Activated CD4-positive, alpha-beta T cell treated with anti-CD3 and anti-CD28 coated beads for 36 hours (primary cell): ENCODE data around the gene DERL3. TPM values are rescaled to one million over a fixed set of nuclear protein-coding genes. Genes with fewer than 3 reads are reported as not detected.
A peak's percentile ranks its signal among the peaks of the same experiment; 100 is the strongest.

Experiments used
- ATAC-seq: fragments of 200-7000 bp; cut with Tn5 transposase; one replicate; pipeline ENCODE4 v1.10.0; 2021; ENCODE audit warnings: mild to moderate bottlenecking, moderate library complexity
- CTCF ChIA-PET: fragments of 350-600 bp; sonication (Branson Sonifier 250); formaldehyde crosslinking; loops from one replicate; lab custom pipeline; 2021; ENCODE audit warnings: antibody characterized with exemption; lab: Charles Lee
- POLR2A ChIA-PET: fragments of 350-600 bp; sonication (Branson Sonifier 250); formaldehyde crosslinking; loops from one replicate; lab custom pipeline; 2021; ENCODE audit warnings: antibody characterized with exemption, inconsistent platforms; lab: Charles Lee
- DNase-seq: peaks from one replicate; pipeline ENCODE4 v3.0.0-alpha.2; 2020
- H3K27ac Mint-ChIP-seq: one replicate; pipeline ENCODE4 v1.8.0; 2021; ENCODE audit warnings: mixed read lengths
- H3K27me3 Mint-ChIP-seq: one replicate; pipeline ENCODE4 v1.8.0; 2021; ENCODE audit warnings: mixed read lengths
- H3K36me3 Mint-ChIP-seq: one replicate; pipeline ENCODE4 v1.8.0; 2021; ENCODE audit warnings: low read depth, mixed read lengths
- H3K4me1 Mint-ChIP-seq: one replicate; pipeline ENCODE4 v1.8.0; 2021; ENCODE audit warnings: mixed read lengths
- H3K4me3 Mint-ChIP-seq: one replicate; pipeline ENCODE4 v1.8.0; 2021; ENCODE audit warnings: mild to moderate bottlenecking, moderate library complexity, mixed read lengths
- H3K9me3 Mint-ChIP-seq: one replicate; pipeline ENCODE4 v1.8.0; 2021; ENCODE audit warnings: low read depth, mixed read lengths
- intact Hi-C, 2 experiments: fragments of 100-400 bp; cut with DNase I in 1 of 2; cut with micrococcal nuclease in 1 of 2; formaldehyde crosslinking; loops; one replicate each; pipeline versions ENCODE4 v1.14.2 to v1.15.1; 2022 to 2024; cut with DNase I, micrococcal nuclease
- total RNA-seq, 2 experiments: library from RNA; stranded (reverse); gene quantifications; one replicate each; pipeline ENCODE4 v1.2.3, GENCODE V29; 2021

Gene DERL3
- total RNA-seq, 2 experiments from 2014 or later, result 5.2 to 5.7 TPM

DNA sequence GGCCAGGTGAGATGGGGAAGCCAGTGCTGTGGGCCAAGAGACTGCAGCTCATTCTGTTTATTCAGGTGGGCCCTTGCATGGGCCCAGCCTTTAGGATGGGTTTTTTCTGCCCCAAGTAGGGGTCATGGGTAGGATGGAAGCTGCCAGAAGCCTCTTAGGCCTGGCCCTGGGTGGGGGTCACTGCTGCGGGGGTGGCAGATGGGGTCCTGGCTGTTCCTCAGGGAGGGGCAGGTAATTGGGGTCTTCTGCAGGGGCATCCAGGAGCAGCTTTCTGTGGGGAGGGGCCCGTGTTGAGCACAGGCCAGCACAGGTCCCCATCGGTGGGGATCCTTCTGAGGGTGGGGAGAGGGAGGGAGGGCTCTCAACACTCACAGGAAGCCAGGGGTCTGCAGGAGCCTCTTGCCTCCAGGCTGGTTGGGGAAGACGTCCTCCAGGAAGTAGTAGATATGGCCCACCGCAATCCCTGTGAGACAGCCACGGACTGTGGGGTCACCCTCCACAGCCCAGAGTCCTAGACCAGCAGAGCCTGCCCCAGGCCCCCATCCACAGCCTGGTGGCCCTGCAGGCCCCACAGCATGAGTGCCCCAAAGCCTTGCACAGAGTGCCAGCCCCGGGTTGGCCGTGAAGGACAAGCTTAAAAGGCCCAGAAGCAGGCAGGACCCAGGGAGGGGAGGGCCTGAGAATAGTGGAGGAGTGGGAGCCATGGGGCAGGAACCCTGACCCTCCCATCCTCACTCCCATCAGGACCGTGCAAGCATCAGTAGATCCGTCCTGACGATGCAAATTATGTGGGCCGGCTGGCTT is 1.9 kb downstream of the DERL3 start:
- H3K27ac Mint-ChIP-seq, result no peak overlapping the region
- no peaks in the 10 kb centered on the region for H3K9me3 Mint-ChIP-seq
- H3K4me1 Mint-ChIP-seq, result peaks cover 19% of the 10 kb centered on the region
- POLR2A ChIA-PET, result no interaction called here
- DNase-seq (no peak), ATAC-seq (no peak)
- CTCF ChIA-PET, result interaction anchor here (0.5 to 1.4 kb wide), 3 partner anchors 13 to 30 kb away, joined by 3 to 7 read pairs (median 5); partner anchors contain the start of gene SLC2A11
- H3K36me3 Mint-ChIP-seq, result no peaks in the 10 kb centered on the region
- peaks cover 2% of the 10 kb centered on the region for H3K27me3 Mint-ChIP-seq
- H3K4me3 Mint-ChIP-seq, result no peak overlapping the region
- intact Hi-C loops, result loop anchor here in 1 of 2 experiments (10.0 kb wide), 1 partner anchor 622 kb away; no protein-coding TSS in a partner anchor

DNA sequence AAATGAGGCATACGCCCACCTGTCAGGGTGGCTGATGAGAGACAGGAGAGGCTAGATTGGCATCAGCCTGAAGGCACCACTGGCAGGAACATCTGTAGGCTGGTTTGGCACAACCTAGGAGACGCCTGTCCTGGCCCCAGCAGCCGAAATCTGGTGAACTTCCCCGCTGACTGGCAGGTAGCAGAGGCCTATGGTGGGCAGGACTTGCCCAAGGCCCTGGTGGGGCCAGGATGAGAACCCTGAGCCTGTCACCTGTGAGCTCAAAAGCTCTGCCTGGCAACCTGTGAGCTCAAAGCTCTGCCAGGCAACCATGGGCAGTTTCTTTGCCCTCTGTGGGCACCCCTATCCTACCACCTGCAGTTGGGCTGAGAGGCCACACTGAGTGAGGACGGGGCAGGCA is 2.5 kb downstream of the DERL3 start:
- DNase-seq (no peak), ATAC-seq (no peak)
- peaks cover 2% of the 10 kb centered on the region for H3K27me3 Mint-ChIP-seq
- no peaks in the 10 kb centered on the region for H3K36me3 Mint-ChIP-seq
- no peak overlapping the region for H3K27ac Mint-ChIP-seq
- peaks cover 19% of the 10 kb centered on the region for H3K4me1 Mint-ChIP-seq
- no peaks in the 10 kb centered on the region for H3K9me3 Mint-ChIP-seq
- ChIA-PET CTCF (interaction anchor here (0.5 to 1.4 kb wide), 3 partner anchors 13 to 31 kb away, joined by 3 to 7 read pairs (median 5); partner anchors contain the start of gene SLC2A11), POLR2A (no interaction called here)
- intact Hi-C loops, result loop anchor here in 1 of 2 experiments (10.0 kb wide), 1 partner anchor 621 kb away; no protein-coding TSS in a partner anchor
- H3K4me3 Mint-ChIP-seq, result no peak overlapping the region

DNA sequence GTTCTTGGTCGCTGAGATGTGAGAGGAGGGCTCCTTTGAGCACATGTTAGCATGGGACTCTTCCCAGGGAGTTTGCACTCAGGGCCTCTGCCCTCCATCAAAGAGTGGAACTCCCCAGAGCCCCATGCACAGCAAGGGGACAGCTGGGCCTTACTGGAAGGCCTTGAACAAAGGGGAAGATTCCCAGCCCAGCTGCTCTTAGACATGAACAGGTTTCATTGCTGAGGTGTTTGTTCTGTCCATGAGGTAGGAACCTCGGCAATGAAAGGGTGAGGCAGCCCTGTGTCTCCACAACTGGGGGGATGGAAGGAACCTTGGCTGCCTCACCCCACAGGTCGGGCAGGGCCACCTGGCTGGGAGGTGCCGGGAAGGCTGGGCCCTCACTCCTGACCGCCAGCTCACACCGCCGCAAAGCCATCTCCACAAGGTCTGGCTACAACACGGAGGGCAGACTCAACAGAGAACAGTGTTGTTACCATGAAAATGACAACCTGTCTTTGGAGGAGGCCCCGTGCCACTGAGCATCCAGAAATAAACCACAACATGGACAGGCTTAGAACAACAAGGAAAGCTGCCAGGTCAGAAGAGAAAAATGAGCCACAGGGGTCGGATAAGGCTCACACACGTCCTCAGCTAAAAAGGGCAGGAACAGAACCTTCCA is 3.2 kb downstream of the DERL3 start:
- POLR2A ChIA-PET, result no interaction called here
- no peaks in the 10 kb centered on the region for H3K9me3 Mint-ChIP-seq
- no peak overlapping the region for H3K4me3 Mint-ChIP-seq
- no peak for DNase-seq
- peaks cover 19% of the 10 kb centered on the region for H3K4me1 Mint-ChIP-seq
- H3K36me3 Mint-ChIP-seq, result peaks cover 2% of the 10 kb centered on the region
- H3K27ac Mint-ChIP-seq, result peak overlapping the region; percentile 11
- CTCF ChIA-PET, result interaction anchor here (1.4 kb wide), 1 partner anchor 14 kb away, joined by 7 read pairs; no protein-coding TSS in a partner anchor
- intact Hi-C loops, result loop anchor here in 1 of 2 experiments (10.0 kb wide), 1 partner anchor 621 kb away; no protein-coding TSS in a partner anchor
- peaks cover 2% of the 10 kb centered on the region for H3K27me3 Mint-ChIP-seq
- ATAC-seq, result no peak

DNA sequence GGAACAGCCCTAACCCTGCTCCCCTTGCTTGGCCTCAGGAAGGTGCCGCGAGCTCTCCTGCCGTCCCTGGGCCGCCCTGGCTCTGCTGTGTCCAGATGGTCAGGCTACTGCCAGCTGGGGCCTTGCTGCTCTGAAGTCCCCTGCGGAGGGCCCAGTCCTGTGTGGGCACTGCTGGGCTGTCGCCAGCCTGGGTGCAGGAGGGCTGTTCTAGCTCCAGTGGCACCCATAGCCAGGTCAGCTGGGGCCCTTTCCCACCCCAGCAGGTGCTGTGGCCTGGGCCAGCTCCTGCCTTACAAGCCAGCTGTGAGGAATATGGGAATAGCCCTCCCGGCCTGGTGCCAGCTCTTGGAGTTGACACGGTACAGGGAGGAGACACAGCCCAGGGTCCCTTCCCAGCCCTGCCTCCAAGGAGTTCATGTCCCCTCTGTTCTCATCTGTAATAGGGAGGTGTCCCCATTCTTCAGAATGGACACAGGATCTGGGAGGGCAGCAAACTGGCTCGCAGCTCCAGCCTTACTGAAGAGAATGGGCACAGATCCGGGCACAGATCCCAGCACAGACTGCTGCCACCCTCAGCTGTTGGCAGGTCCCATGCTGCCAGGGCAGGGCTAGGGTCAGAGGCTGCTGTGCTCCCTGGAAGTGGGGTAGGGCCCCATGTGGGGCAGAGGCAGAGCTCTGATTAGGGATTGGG is 3.9 kb downstream of the DERL3 start:
- DNase-seq (no peak), ATAC-seq (no peak)
- H3K4me3 Mint-ChIP-seq, result no peak overlapping the region
- H3K27me3 Mint-ChIP-seq, result peaks cover 2% of the 10 kb centered on the region
- ChIA-PET CTCF (interaction anchor here (1.1 kb wide), 1 partner anchor 15 kb away, joined by 5 read pairs; no protein-coding TSS in a partner anchor), POLR2A (no interaction called here)
- no peak overlapping the region for H3K27ac Mint-ChIP-seq
- H3K9me3 Mint-ChIP-seq, result no peaks in the 10 kb centered on the region
- H3K4me1 Mint-ChIP-seq, result peaks cover 19% of the 10 kb centered on the region
- H3K36me3 Mint-ChIP-seq, result peaks cover 5% of the 10 kb centered on the region
- intact Hi-C loops, result loop anchor here in 1 of 2 experiments (10.0 kb wide), 1 partner anchor 620 kb away; no protein-coding TSS in a partner anchor

DNA sequence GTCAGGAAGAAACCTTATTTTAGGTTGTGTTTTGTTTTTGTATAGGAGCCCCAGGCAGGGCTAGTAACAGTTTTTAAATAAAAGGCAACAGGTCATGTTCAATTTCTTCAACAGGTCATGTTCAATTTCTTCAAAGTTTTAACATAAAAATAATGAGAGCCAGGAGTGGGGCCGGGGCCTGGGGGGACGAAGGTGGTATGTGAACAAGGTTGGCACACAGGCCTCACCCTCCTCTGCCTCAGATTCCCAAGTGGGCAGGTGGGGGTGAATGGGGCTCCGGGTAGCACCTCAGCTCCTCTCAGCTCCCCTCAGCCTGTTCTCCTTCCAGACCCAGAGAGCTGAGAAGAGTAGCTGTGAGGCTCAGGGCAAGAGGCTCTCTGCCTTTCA is 4.4 kb downstream of the DERL3 start:
- Mint-ChIP-seq H3K27me3 (peaks cover 2% of the 10 kb centered on the region), H3K4me3 (no peak overlapping the region), H3K9me3 (no peaks in the 10 kb centered on the region), H3K36me3 (peaks cover 5% of the 10 kb centered on the region), H3K27ac (no peak overlapping the region), H3K4me1 (peaks cover 15% of the 10 kb centered on the region)
- intact Hi-C loops, result loop anchor here in 1 of 2 experiments (10.0 kb wide), 1 partner anchor 620 kb away; no protein-coding TSS in a partner anchor
- DNase-seq (no peak), ATAC-seq (no peak)
- ChIA-PET POLR2A (no interaction called here), CTCF (interaction anchor here (1.1 kb wide), 1 partner anchor 15 kb away, joined by 5 read pairs; no protein-coding TSS in a partner anchor)

DNA sequence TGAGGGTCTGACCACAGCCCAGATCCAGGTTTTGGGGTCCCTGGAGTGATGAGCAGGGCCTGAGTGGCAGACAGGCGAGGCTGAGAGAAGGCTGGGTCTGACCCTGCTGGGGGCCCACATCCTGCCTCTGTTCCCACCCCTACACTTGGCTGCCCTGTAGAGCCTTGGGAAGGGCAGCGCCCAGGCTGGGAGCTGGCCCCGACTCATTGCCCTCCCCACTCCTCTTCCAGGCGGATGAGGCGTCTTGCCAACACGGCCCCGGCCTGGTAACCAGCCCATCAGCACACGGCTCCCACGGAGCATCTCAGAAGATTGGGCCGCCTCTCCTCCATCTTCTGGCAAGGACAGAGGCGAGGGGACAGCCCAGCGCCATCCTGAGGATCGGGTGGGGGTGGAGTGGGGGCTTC is 4.9 kb downstream of the DERL3 start:
- DNase-seq (no peak), ATAC-seq (no peak)
- Mint-ChIP-seq H3K27ac (no peak overlapping the region), H3K4me1 (peaks cover 10% of the 10 kb centered on the region), H3K36me3 (peaks cover 5% of the 10 kb centered on the region), H3K4me3 (no peak overlapping the region), H3K27me3 (no peaks in the 10 kb centered on the region), H3K9me3 (no peaks in the 10 kb centered on the region)
- ChIA-PET POLR2A (no interaction called here), CTCF (interaction anchor here (1.1 kb wide), 1 partner anchor 16 kb away, joined by 5 read pairs; no protein-coding TSS in a partner anchor)
- intact Hi-C loops, result loop anchor here in 1 of 2 experiments (10.0 kb wide), 1 partner anchor 619 kb away; no protein-coding TSS in a partner anchor

DNA sequence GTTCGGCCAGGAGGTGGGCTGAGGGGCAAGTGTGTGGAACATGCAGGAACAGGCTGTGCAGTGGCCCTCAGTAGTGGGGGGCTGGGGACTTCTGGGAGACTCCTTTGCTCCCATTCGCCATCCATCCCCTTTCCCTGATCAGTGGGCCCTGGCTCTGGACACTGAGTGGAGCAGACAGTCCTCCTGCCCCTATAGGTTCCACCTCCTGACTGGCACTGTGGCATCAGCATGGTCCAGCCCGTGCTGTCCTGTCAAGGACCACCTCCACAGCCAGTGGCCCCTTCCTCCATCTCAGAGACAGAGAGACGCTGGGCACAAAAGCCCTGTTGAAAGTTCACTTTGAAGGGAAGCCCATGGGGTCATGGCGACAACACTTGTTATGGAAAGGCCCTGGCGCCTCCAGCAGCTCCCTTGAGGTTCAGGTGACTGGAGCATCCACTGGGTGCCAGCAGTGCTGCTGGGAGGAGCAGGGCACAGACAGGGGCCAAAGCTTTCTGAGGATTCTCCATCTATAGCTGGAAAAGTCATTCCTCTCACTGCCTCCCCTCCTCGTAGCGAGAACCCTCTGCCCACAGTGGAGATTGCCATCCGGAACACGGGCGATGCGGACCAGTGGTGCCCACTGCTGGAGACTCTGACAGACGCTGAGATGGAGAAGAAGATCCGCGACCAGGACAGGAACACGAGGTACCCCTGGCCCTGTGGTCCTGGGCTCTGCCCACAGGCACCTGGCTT is 5.6 kb downstream of the DERL3 start:
- DNase-seq (no peak), ATAC-seq (no peak)
- Mint-ChIP-seq H3K4me3 (no peak overlapping the region), H3K9me3 (no peaks in the 10 kb centered on the region), H3K4me1 (peaks cover 7% of the 10 kb centered on the region), H3K27me3 (no peaks in the 10 kb centered on the region), H3K36me3 (peaks cover 5% of the 10 kb centered on the region), H3K27ac (no peak overlapping the region)
- intact Hi-C loops, result loop anchor here in 1 of 2 experiments (10.0 kb wide), 1 partner anchor 618 kb away; no protein-coding TSS in a partner anchor
- ChIA-PET CTCF (no interaction called here), POLR2A (no interaction called here)

DNA sequence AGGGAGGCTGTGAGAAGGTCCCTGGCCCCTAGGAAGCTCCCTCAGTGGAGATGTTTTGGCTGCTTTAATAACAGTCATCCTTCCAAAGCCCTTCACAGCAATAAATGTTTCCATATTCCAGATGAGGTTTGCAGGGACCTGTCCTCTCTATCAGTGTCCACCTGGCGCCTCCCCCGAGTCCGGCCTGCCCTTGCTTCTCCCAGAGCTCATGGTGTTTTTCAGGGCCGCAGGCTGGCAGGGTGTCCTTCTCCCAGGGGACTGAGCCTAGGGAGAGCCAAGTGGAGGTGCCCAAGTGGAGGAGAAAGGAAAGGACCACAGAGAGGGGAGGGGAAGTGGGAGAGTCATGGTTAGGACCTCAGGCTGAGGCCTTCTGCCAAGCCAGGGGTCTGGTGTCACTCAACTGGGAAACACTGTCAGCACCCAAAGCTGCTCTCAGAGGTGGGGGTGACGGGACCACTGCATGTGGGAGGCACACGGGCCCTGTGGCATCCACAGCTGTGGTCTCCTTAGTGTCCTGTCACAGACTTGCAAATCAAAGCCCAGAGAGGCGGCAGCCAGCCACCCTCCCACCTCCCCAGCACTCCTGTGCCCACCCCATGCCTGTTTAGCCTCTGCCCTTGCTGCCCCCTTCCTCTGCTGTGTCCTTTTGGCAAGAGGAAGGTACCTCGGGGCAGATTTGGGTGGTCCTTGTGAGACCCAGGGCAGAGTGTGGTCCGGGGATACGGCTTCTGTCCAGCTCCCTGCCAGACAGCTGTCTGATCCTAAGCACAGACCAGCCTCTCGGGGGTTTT is 6.4 kb downstream of the DERL3 start:
- no peak for DNase-seq
- ChIA-PET POLR2A (no interaction called here), CTCF (interaction anchor here (1.0 kb wide), 1 partner anchor 17 kb away, joined by 3 read pairs; no protein-coding TSS in a partner anchor)
- ATAC-seq, result no peak
- intact Hi-C loops, result loop anchor here in 1 of 2 experiments (10.0 kb wide), 1 partner anchor 618 kb away; no protein-coding TSS in a partner anchor
- Mint-ChIP-seq H3K27me3 (no peaks in the 10 kb centered on the region), H3K27ac (no peak overlapping the region), H3K36me3 (peaks cover 6% of the 10 kb centered on the region), H3K4me3 (no peak overlapping the region), H3K9me3 (no peaks in the 10 kb centered on the region), H3K4me1 (peaks cover 2% of the 10 kb centered on the region)

DNA sequence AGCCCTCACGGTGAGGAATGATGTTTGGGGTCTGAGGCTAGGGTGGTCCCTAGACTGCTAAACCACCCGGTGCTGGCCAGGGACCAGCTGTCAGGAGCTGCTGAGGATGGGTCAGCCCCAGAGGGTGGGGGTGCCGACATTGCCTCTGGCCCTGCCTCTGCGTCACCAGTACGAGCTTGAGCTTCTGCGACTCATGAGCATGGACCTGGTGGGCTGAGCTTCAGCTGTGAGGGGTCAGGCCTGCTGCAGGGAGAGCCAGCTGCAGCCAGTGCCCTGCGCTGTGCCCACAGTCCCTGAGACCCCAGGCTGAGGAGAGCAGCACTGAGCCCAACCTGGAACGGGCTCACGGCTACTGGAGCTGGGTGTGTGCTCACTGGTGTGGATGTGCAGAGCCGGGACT is 7.0 kb downstream of the DERL3 start:
- no peak for ATAC-seq
- DNase-seq, result no peak
- ChIA-PET CTCF (interaction anchor here (1.0 kb wide), 1 partner anchor 18 kb away, joined by 3 read pairs; no protein-coding TSS in a partner anchor), POLR2A (no interaction called here)
- no peaks in the 10 kb centered on the region for H3K4me1 Mint-ChIP-seq
- peaks cover 9% of the 10 kb centered on the region for H3K36me3 Mint-ChIP-seq
- intact Hi-C loops, result loop anchor here in 1 of 2 experiments (10.0 kb wide), 1 partner anchor 617 kb away; no protein-coding TSS in a partner anchor
- H3K27me3 Mint-ChIP-seq, result no peaks in the 10 kb centered on the region
- H3K27ac Mint-ChIP-seq, result no peak overlapping the region
- H3K9me3 Mint-ChIP-seq, result no peaks in the 10 kb centered on the region
- H3K4me3 Mint-ChIP-seq, result no peak overlapping the region

DNA sequence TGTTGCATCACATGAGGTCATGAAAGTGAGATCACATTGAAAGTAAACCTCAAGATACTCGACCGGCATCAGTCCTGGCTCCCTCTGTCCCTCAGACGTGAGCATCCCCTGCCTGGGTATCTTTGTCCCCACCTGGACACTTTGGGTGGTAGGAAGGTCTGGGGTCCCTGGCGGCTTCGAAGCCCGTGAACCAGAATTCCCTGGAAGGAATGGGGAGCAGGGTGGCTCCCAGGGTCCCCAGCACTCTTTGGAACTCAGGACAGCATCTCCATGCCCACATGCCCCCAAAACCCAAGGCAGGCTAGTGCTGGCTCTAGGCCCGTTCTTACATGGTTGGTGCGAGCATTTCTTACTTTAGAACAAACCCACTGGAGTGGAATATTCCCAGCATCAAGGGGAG is 7.5 kb downstream of the DERL3 start:
- ChIA-PET POLR2A (no interaction called here), CTCF (no interaction called here)
- no peak overlapping the region for H3K4me3 Mint-ChIP-seq
- no peaks in the 10 kb centered on the region for H3K27me3 Mint-ChIP-seq
- intact Hi-C loops, result loop anchor here in 1 of 2 experiments (10.0 kb wide), 1 partner anchor 616 kb away; no protein-coding TSS in a partner anchor
- DNase-seq, result no peak
- H3K36me3 Mint-ChIP-seq, result peaks cover 13% of the 10 kb centered on the region
- H3K27ac Mint-ChIP-seq, result no peak overlapping the region
- H3K9me3 Mint-ChIP-seq, result no peaks in the 10 kb centered on the region
- no peak for ATAC-seq
- H3K4me1 Mint-ChIP-seq, result no peaks in the 10 kb centered on the region
